ENCODE measurements around the gene PODXL.

PODXL gene

DNA sequence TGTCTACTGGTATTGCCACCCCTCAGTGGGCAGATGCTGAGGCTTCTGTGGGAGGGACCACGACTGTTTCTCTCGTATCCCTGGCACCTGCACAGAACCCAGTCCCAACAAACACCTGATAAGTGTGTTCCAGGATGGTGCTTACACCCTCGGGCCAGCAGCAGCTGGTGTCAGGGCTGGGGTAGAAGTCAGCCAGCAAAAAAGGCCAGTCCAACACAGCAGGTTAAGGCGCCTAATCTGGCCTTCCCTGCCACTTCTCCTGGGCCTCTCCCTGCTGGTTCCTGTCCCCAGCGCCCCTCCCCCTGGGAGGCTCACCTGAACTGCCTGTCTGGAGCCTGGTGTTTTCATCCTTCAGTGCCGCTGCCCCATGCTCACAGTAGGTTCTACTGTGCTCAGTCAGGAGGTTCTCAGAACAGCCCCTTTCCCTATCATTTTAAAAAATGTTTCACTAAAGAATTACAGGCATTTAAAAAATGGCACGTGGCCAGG, 20.0 kb downstream of the PODXL start:
- H3K4me3 ChIP-seq (ENCODE audit: low read depth, low read length, poor library complexity, severe bottlenecking): no peak overlapping the region
- no peaks in the 10 kb centered on the region for H3K79me2 ChIP-seq (ENCODE audit: insufficient read depth, low read length)
- no peaks in the 10 kb centered on the region for H3F3A ChIP-seq (ENCODE audit: insufficient read depth, low read length)
- no peaks in the 10 kb centered on the region for H3K9me2 ChIP-seq (ENCODE audit: low read depth, low read length)
- no peaks in the 10 kb centered on the region for H3K4me1 ChIP-seq (ENCODE audit: insufficient read depth, low read length, severe bottlenecking)
- H4K20me1 ChIP-seq (ENCODE audit: insufficient read depth, low read length): no peaks in the 10 kb centered on the region
- TF ChIP-seq, protein P1, sequence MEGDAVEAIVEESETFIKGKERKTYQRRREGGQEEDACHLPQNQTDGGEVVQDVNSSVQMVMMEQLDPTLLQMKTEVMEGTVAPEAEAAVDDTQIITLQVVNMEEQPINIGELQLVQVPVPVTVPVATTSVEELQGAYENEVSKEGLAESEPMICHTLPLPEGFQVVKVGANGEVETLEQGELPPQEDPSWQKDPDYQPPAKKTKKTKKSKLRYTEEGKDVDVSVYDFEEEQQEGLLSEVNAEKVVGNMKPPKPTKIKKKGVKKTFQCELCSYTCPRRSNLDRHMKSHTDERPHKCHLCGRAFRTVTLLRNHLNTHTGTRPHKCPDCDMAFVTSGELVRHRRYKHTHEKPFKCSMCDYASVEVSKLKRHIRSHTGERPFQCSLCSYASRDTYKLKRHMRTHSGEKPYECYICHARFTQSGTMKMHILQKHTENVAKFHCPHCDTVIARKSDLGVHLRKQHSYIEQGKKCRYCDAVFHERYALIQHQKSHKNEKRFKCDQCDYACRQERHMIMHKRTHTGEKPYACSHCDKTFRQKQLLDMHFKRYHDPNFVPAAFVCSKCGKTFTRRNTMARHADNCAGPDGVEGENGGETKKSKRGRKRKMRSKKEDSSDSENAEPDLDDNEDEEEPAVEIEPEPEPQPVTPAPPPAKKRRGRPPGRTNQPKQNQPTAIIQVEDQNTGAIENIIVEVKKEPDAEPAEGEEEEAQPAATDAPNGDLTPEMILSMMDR (IDR thresholded peaks at IDR 0.05; ENCODE audit: low read length): no peak
- no peak for TF ChIP-seq EZH2 (IDR thresholded peaks at IDR 0.05; ENCODE audit: borderline replicate concordance, low read length)
- H3K9ac ChIP-seq (ENCODE audit: low read length): no peak overlapping the region
- peaks cover 4% of the 10 kb centered on the region; the same call in 1 of the 2 replicates for H3K27me3 ChIP-seq (ENCODE audit: insufficient read depth, low read length)
- no peaks in the 10 kb centered on the region for H3K36me3 ChIP-seq (ENCODE audit: insufficient read depth, low read length)
- no peaks in the 10 kb centered on the region for H3K9me3 ChIP-seq (ENCODE audit: low read length)
- H3K27ac ChIP-seq (ENCODE audit: low read depth, low read length, poor library complexity, severe bottlenecking): no peak overlapping the region
- no peak overlapping the region for H2AFZ ChIP-seq (ENCODE audit: low read length)
- no peak overlapping the region for H3K4me2 ChIP-seq (ENCODE audit: low read length)

DNA sequence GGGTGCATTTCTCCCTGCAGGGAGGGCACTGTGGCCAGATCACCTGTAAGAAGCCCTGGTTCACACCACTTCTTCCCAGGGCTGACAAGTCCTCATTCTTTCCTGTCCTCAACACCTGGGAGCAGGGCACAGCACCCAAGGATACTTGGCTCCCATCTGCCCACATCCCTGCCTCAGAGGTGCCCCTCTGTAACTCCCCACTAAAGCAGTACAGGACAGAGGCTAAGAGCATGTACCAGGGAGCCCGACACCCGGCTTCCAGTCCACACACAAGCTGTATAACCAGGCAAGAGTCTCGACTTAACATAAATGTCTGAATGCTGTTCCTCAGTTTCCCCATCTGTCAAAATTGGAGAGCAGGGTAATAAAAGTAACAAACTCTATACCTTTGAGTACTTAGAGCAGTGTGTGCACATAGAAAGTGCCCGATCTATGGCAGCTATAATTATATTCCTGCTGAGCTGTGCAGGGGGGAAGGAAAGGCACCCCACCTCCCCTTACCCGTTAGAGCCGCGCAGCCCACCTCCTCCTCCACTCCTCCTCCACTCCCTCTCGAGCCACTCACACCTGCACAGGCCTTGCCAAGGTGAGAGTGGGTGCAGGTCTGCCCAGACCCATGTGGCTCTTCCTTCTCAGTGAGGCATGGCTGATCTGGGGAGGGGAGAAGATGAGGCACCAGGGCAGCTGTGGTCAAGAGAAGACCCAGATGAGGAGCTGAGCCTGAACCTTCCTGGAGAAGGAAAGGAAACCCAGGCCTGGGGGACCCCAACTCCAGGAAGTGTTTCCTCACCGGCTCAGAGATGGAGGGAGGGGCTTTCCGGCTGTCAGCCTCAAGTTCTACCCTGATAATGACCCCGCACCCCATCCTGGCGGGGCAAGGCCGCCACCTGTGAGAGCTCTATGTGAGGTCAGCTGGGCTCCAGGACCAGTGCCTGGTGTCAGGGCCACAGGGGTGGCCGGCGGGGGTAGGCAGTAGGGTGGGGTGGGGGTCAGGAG, 22.6 kb downstream of the PODXL start:
- H3K4me1 ChIP-seq (ENCODE audit: insufficient read depth, low read length, severe bottlenecking): no peaks in the 10 kb centered on the region
- H4K20me1 ChIP-seq (ENCODE audit: insufficient read depth, low read length): no peaks in the 10 kb centered on the region
- H3K9ac ChIP-seq (ENCODE audit: low read length): no peak overlapping the region
- TF ChIP-seq EZH2 (IDR thresholded peaks at IDR 0.05; ENCODE audit: borderline replicate concordance, low read length): no peak
- TF ChIP-seq, protein P1 (IDR thresholded peaks at IDR 0.05; ENCODE audit: low read length): no peak
- H3K27me3 ChIP-seq (ENCODE audit: insufficient read depth, low read length): no peaks in the 10 kb centered on the region; the same call in 1 of the 2 replicates
- H3K9me2 ChIP-seq (ENCODE audit: low read depth, low read length): no peaks in the 10 kb centered on the region
- no peaks in the 10 kb centered on the region for H3K79me2 ChIP-seq (ENCODE audit: insufficient read depth, low read length)
- no peaks in the 10 kb centered on the region for H3K9me3 ChIP-seq (ENCODE audit: low read length)
- no peaks in the 10 kb centered on the region for H3F3A ChIP-seq (ENCODE audit: insufficient read depth, low read length)
- no peak overlapping the region for H3K4me2 ChIP-seq (ENCODE audit: low read length)
- no peaks in the 10 kb centered on the region for H3K36me3 ChIP-seq (ENCODE audit: insufficient read depth, low read length)
- no peak overlapping the region for H3K27ac ChIP-seq (ENCODE audit: low read depth, low read length, poor library complexity, severe bottlenecking)
- no peak overlapping the region for H2AFZ ChIP-seq (ENCODE audit: low read length)
- no peak overlapping the region for H3K4me3 ChIP-seq (ENCODE audit: low read depth, low read length, poor library complexity, severe bottlenecking)

DNA sequence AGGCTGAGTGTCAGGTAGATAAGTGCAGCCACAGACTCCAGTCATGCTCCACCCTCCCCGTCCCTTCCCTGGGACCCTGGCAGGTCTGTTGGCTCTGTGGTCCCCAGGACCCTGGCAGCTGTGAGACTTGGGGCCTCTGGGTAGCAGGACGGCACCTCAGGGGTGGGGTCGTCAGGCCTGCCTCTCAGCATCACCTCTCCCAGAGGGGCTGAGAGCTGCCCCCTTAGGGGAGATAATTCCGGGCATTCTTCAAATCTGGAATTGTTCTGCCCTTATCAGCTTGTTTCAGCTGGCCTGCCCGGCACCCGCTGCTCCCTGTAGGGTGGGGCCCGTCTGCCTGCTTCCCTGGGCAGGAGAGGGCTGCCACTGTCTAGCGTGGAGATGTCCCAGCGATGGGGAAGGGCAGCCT, 23.3 kb downstream of the PODXL start:
- H3K79me2 ChIP-seq (ENCODE audit: insufficient read depth, low read length): no peaks in the 10 kb centered on the region

More for the DNA sequence above, 23.3 kb downstream of the PODXL start:
- Histone ChIP-seq H3K9ac (ENCODE audit: low read length) (no peak overlapping the region), H3K9me2 (ENCODE audit: low read depth, low read length) (no peaks in the 10 kb centered on the region), H3K36me3 (ENCODE audit: insufficient read depth, low read length) (no peaks in the 10 kb centered on the region), H3K4me1 (ENCODE audit: insufficient read depth, low read length, severe bottlenecking) (no peaks in the 10 kb centered on the region), H3K4me3 (ENCODE audit: low read depth, low read length, poor library complexity, severe bottlenecking) (no peak overlapping the region), H3K27me3 (ENCODE audit: insufficient read depth, low read length) (peaks cover 5% of the 10 kb centered on the region), H3K27ac (ENCODE audit: low read depth, low read length, poor library complexity, severe bottlenecking) (no peak overlapping the region), H3K4me2 (ENCODE audit: low read length) (no peak overlapping the region), H2AFZ (ENCODE audit: low read length) (no peak overlapping the region), H4K20me1 (ENCODE audit: insufficient read depth, low read length) (no peaks in the 10 kb centered on the region), H3F3A (ENCODE audit: insufficient read depth, low read length) (no peaks in the 10 kb centered on the region), H3K9me3 (ENCODE audit: low read length) (no peaks in the 10 kb centered on the region)
- TF ChIP-seq EZH2 (IDR thresholded peaks at IDR 0.05; ENCODE audit: borderline replicate concordance, low read length): no peak
- TF ChIP-seq, protein P1 (IDR thresholded peaks at IDR 0.05; ENCODE audit: low read length): no peak
